IMR-90 (cell line): Measurements from ENCODE around the gene KLK8. TPM values are rescaled to one million over a fixed set of nuclear protein-coding genes. Genes with fewer than 3 reads are reported as not detected.

Experiments used
- ATAC-seq: fragments of 200-7000 bp; cut with Tn5 transposase; 2 replicates; pipeline ENCODE4 v1.9.1; 2020; ENCODE audit warnings: low read depth, mild to moderate bottlenecking, moderate library complexity
- BruUV-seq: library from RNA; stranded (reverse); fragments of 400-500 nt; replicated peaks from 2 replicates; lab custom pipeline; 2021; lab: Mats Ljungman, UMichigan
- CTCF ChIA-PET: fragments of 300-600 bp; formaldehyde crosslinking; extraction: SDS; loops from one replicate; lab custom pipeline; 2021; ENCODE audit warnings: antibody characterized with exemption; lab: Yijun Ruan, JAX
- POLR2A ChIA-PET: fragments of 300-600 bp; sonication (Branson Sonifier 250); formaldehyde crosslinking; loops from one replicate; lab custom pipeline; 2022; ENCODE audit warnings: antibody characterized with exemption; ENCODE audit not compliant: unreplicated experiment; lab: Charles Lee
- DNase-seq: peaks from one replicate; pipeline ENCODE4 v3.0.0; 2013
- H2AFZ ChIP-seq: replicated peaks from 2 replicates; pipeline ENCODE3; 2013; ENCODE audit warnings: low read length, mild to moderate bottlenecking; ENCODE audit not compliant: poor library complexity
- H2AK5ac ChIP-seq: 2 replicates; pipeline ENCODE4 v1.6.1; 2013; ENCODE audit warnings: low read depth, low read length, inconsistent platforms
- H2AK9ac ChIP-seq: replicated peaks from 2 replicates; pipeline ENCODE3; 2013; ENCODE audit warnings: mild to moderate bottlenecking, low read depth, low read length, moderate library complexity; ENCODE audit not compliant: poor library complexity
- H2BK120ac ChIP-seq: 2 replicates; pipeline ENCODE4 v1.6.1; 2013; ENCODE audit warnings: low read depth, low read length, inconsistent platforms
- H2BK15ac ChIP-seq: 3 replicates; pipeline ENCODE4 v1.6.1; 2013; ENCODE audit warnings: low read depth, low read length, inconsistent platforms
- H2BK20ac ChIP-seq: 2 replicates; pipeline ENCODE4 v1.6.1; 2013; ENCODE audit warnings: low read depth, mild to moderate bottlenecking, inconsistent platforms, low read length, moderate library complexity
- H2BK5ac ChIP-seq: 2 replicates; pipeline ENCODE4 v1.6.1; 2013; ENCODE audit warnings: mild to moderate bottlenecking, low read depth, low read length, inconsistent platforms; ENCODE audit not compliant: poor library complexity, severe bottlenecking
- H3K14ac ChIP-seq: replicated peaks from 2 replicates; pipeline ENCODE4 v1.6.1; 2013; ENCODE audit warnings: low read depth, low read length, inconsistent platforms
- H3K18ac ChIP-seq: 2 replicates; pipeline ENCODE4 v1.6.1; 2013; ENCODE audit warnings: low read depth, low read length, control low read depth
- H3K23ac ChIP-seq: 2 replicates; pipeline ENCODE4 v1.6.1; 2013; ENCODE audit warnings: low read depth, low read length, inconsistent platforms
- H3K27ac ChIP-seq: 2 replicates; pipeline ENCODE4 v1.5.1; 2013; ENCODE audit warnings: mild to moderate bottlenecking, control low read depth, low read length; ENCODE audit not compliant: insufficient read depth
- H3K27me3 ChIP-seq: 2 replicates; pipeline ENCODE4 v1.6.1; 2013; ENCODE audit warnings: low read length; ENCODE audit not compliant: control insufficient read depth, insufficient read depth
- H3K36me3 ChIP-seq: 2 replicates; pipeline ENCODE4 v1.6.1; 2013; ENCODE audit warnings: low read length, mixed read lengths; ENCODE audit not compliant: control insufficient read depth, insufficient read depth
- H3K4ac ChIP-seq: 2 replicates; pipeline ENCODE4 v1.6.1; 2013; ENCODE audit warnings: low read depth, low read length, inconsistent platforms
- H3K4me1 ChIP-seq: 2 replicates; pipeline ENCODE4 v1.6.1; 2013; ENCODE audit warnings: low read length, mixed read lengths; ENCODE audit not compliant: control insufficient read depth, insufficient read depth
- H3K4me2 ChIP-seq: 2 replicates; pipeline ENCODE4 v1.6.1; 2013; ENCODE audit warnings: low read depth, mild to moderate bottlenecking, control low read depth, low read length, moderate library complexity
- H3K4me3 ChIP-seq: 2 replicates; pipeline ENCODE4 v1.5.1; 2013; ENCODE audit warnings: low read depth, mild to moderate bottlenecking, control low read depth, low read length, moderate library complexity; ENCODE audit not compliant: insufficient read depth
- H3K56ac ChIP-seq: 2 replicates; pipeline ENCODE4 v1.6.1; 2013; ENCODE audit warnings: low read length, inconsistent platforms; ENCODE audit not compliant: insufficient read depth; ENCODE audit errors: extremely low read depth
- H3K79me1 ChIP-seq, 2 experiments: 2 replicates each; pipeline ENCODE4 v1.6.1; 2013; ENCODE audit warnings: low read length in 2 of 2, inconsistent platforms in 1 of 2, low read depth in 1 of 2
- H3K9ac ChIP-seq: 2 replicates; pipeline ENCODE4 v1.6.1; 2013; ENCODE audit warnings: low read depth, low read length, control low read depth
- H3K9me1 ChIP-seq: 2 replicates; pipeline ENCODE4 v1.6.1; 2013; ENCODE audit warnings: low read length, inconsistent platforms; ENCODE audit not compliant: insufficient read depth
- H3K9me3 ChIP-seq: 2 replicates; pipeline ENCODE4 v1.6.1; 2013; ENCODE audit warnings: low read length; ENCODE audit not compliant: control insufficient read depth, insufficient read depth
- H4K20me1 ChIP-seq: 2 replicates; pipeline ENCODE4 v1.6.1; 2013; ENCODE audit warnings: low read length, inconsistent platforms; ENCODE audit not compliant: insufficient read depth
- H4K5ac ChIP-seq: 2 replicates; pipeline ENCODE4 v1.6.1; 2013; ENCODE audit warnings: mild to moderate bottlenecking, low read depth, low read length, control low read depth
- H4K8ac ChIP-seq, 2 experiments: 2 replicates each; pipeline ENCODE4 v1.6.1; 2013; ENCODE audit warnings: low read depth in 2 of 2, low read length in 2 of 2, control low read depth in 1 of 2, inconsistent platforms in 1 of 2
- H4K91ac ChIP-seq: 2 replicates; pipeline ENCODE4 v1.6.1; 2013; ENCODE audit warnings: low read depth, low read length, inconsistent platforms; ENCODE audit not compliant: insufficient read depth
- BHLHE40 ChIP-seq: fragments of 150-350 bp; IDR thresholded peaks from 2 replicates; pipeline ENCODE4 v1.6.1; 2016; ENCODE audit warnings: mild to moderate bottlenecking, low read depth, low read length
- CEBPB ChIP-seq: IDR thresholded peaks from 2 replicates; pipeline ENCODE4 v1.6.1; 2012; ENCODE audit warnings: low read depth, low read length, improper control_type of control experiment
- FOS ChIP-seq: fragments of 150-350 bp; IDR thresholded peaks from 2 replicates; pipeline ENCODE4 v1.6.1; 2016; ENCODE audit warnings: low read depth, low read length
- MAFK ChIP-seq: IDR thresholded peaks from 2 replicates; pipeline ENCODE4 v1.6.1; 2012; ENCODE audit warnings: low read depth, low read length, improper control_type of control experiment
- MAZ ChIP-seq: IDR thresholded peaks from 2 replicates; pipeline ENCODE4 v1.6.1; 2012; ENCODE audit warnings: low read depth, mild to moderate bottlenecking, low read length, improper control_type of control experiment, moderate library complexity, borderline replicate concordance
- MXI1 ChIP-seq: IDR thresholded peaks from 2 replicates; pipeline ENCODE4 v1.6.1; 2012; ENCODE audit warnings: low read depth, mild to moderate bottlenecking, low read length, moderate library complexity, borderline replicate concordance
- NFE2L2 ChIP-seq: fragments of 150-350 bp; IDR thresholded peaks from 2 replicates; pipeline ENCODE4 v1.6.1; 2016; ENCODE audit warnings: low read depth, mild to moderate bottlenecking, low read length
- RAD21 ChIP-seq: IDR thresholded peaks from 2 replicates; pipeline ENCODE4 v1.6.1; 2012; ENCODE audit warnings: low read length, improper control_type of control experiment
- RCOR1 ChIP-seq: IDR thresholded peaks from 2 replicates; pipeline ENCODE4 v1.6.1; 2012; ENCODE audit warnings: mild to moderate bottlenecking, low read length, improper control_type of control experiment; ENCODE audit not compliant: insufficient replicate concordance
- RFX5 ChIP-seq: IDR thresholded peaks from 2 replicates; pipeline ENCODE4 v1.8.0; 2012; ENCODE audit warnings: low read depth, mild to moderate bottlenecking, low read length, moderate library complexity
- SMC3 ChIP-seq: fragments of 150-350 bp; IDR thresholded peaks from 2 replicates; pipeline ENCODE4 v1.6.1; 2016; ENCODE audit warnings: low read depth, mild to moderate bottlenecking, antibody characterized with exemption, low read length, moderate library complexity
- WGBS, 2 experiments: methylation state at CpG; one replicate each; pipeline versions ENCODE4 v1.1.5 to v1.1.7; 2013; ENCODE audit warnings: missing lambda C conversion rate in 2 of 2; ENCODE audit not compliant: insufficient read length in 1 of 2; ENCODE audit errors: extremely low coverage in 2 of 2; 5-methylcytosine and 5-hydroxymethylcytosine counted together
- dilution Hi-C: fragments of 300-500 bp; cut with HindIII; formaldehyde crosslinking; loops from one replicate; pipeline ENCODE4 v1.14.3; 2018; ENCODE audit warnings: low sequenced_read_pairs; ENCODE audit not compliant: unreplicated experiment
- in situ Hi-C: fragments of 300-500 bp; cut with MboI; formaldehyde crosslinking; loops from 3 replicates; pipeline ENCODE4 v1.14.3; 2019; ENCODE audit warnings: low sequenced_read_pairs, inconsistent platforms, mixed read lengths
- intact Hi-C: fragments of 100-400 bp; cut with micrococcal nuclease; formaldehyde crosslinking; loops from 2 replicates; pipeline ENCODE4 v1.10.0; 2022
- polyA plus RNA-seq, 3 experiments: library from polyadenylated mRNA; depleted of rRNA; stranded (reverse); fragments of >200 nt; gene quantifications; 2 replicates each; pipeline ENCODE4 v1.2.3, GENCODE V29; 2012; ENCODE audit warnings: low replicate concordance in 1 of 3
- total RNA-seq: library from RNA; depleted of rRNA; stranded (reverse); fragments of >200 nt; gene quantifications from 2 replicates; pipeline ENCODE4 v1.2.3, GENCODE V29; 2012
- TF ChIP-seq, protein P1 (sequence below): fragments of 150-350 bp; IDR thresholded peaks from 2 replicates; pipeline ENCODE4 v1.6.1; 2016; ENCODE audit warnings: low read depth, mild to moderate bottlenecking, low read length, moderate library complexity, borderline replicate concordance

KLK8 gene
- total and polyA plus RNA-seq, 2 of the 4 experiments (the other 2 are of a cell fraction) = not detected

GRCh38 chr19:51027873-51028272, 26.5 kb upstream of the KLK8 start:
- H3K23ac ChIP-seq = no peak overlapping the region
- no peak overlapping the region for H4K8ac ChIP-seq
- no peaks in the 10 kb centered on the region for H4K20me1 ChIP-seq
- H3K56ac ChIP-seq = no peak overlapping the region
- no peak overlapping the region for H3K18ac ChIP-seq
- no peak overlapping the region for H2AK9ac ChIP-seq
- TF ChIP-seq SMC3 (no peak), MXI1 (no peak), NFE2L2 (no peak), MAZ (no peak), MAFK (no peak), RFX5 (no peak), BHLHE40 (no peak), RCOR1 (no peak), FOS (no peak), CEBPB (no peak), RAD21 (no peak)
- TF ChIP-seq, protein P1, sequence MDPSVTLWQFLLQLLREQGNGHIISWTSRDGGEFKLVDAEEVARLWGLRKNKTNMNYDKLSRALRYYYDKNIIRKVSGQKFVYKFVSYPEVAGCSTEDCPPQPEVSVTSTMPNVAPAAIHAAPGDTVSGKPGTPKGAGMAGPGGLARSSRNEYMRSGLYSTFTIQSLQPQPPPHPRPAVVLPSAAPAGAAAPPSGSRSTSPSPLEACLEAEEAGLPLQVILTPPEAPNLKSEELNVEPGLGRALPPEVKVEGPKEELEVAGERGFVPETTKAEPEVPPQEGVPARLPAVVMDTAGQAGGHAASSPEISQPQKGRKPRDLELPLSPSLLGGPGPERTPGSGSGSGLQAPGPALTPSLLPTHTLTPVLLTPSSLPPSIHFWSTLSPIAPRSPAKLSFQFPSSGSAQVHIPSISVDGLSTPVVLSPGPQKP = no peak
- peaks cover 6% of the 10 kb centered on the region; the same call in 1 of the 2 replicates for H3K9me3 ChIP-seq
- no peak overlapping the region for H2BK20ac ChIP-seq
- no peak overlapping the region for H4K5ac ChIP-seq
- H3K14ac ChIP-seq = no peak overlapping the region
- POLR2A ChIA-PET = no interaction called here
- no peak for DNase-seq
- no peak for ATAC-seq
- dilution Hi-C loops = no loop called here
- in situ Hi-C loops = no loop called here
- no peak overlapping the region for H3K4me2 ChIP-seq
- no peak overlapping the region for H3K4me3 ChIP-seq
- no peak overlapping the region for H3K27ac ChIP-seq
- H2BK15ac ChIP-seq = no peak overlapping the region
- no peak overlapping the region for H4K91ac ChIP-seq
- BruUV-seq = no TSS peak
- no CpG with 5 or more reads among the region's 5 CpGs for WGBS, 2 experiments
- intact Hi-C loops = no loop called here
- no peak overlapping the region for H2BK5ac ChIP-seq
- no peak overlapping the region for H2AFZ ChIP-seq
- no peak overlapping the region for H3K4ac ChIP-seq
- CTCF ChIA-PET = no interaction called here
- no peaks in the 10 kb centered on the region for H3K36me3 ChIP-seq
- no peak overlapping the region for H2BK120ac ChIP-seq
- no peaks in the 10 kb centered on the region for H3K27me3 ChIP-seq
- no peaks in the 10 kb centered on the region for H3K4me1 ChIP-seq
- H2AK5ac ChIP-seq = no peak overlapping the region
- H3K79me1 ChIP-seq = no peaks in the 10 kb centered on the region
- no peak overlapping the region for H3K9ac ChIP-seq
- no peaks in the 10 kb centered on the region for H3K9me1 ChIP-seq
